ENCODE measurements around the gene NRG2. TPM values are rescaled to one million over a fixed set of nuclear protein-coding genes. Genes with fewer than 3 reads are reported as not detected.

NRG2 gene
- total and polyA plus RNA-seq, 2 of the 8 experiments (the other 6 are each of a cell fraction or from before 2014, with no cell fraction given) = 0.27 to 0.54 TPM

- TF ChIP-seq SUZ12 (IDR thresholded peaks at IDR 0.05; ENCODE audit: low read length) (no peak), BRCA1 (IDR thresholded peaks at IDR 0.05; ENCODE audit: low read depth, low read length) (no peak), SAP30 (IDR thresholded peaks at IDR 0.05; ENCODE audit: insufficient read depth, insufficient replicate concordance, low read length) (no peak)
These were observed 153.7 kb downstream of the NRG2 start (continued) for GRCh38 chr5:139889410-139889809.

All from H1 (cell line).